GM12892 (cell line): ENCODE data around the gene GPT2.

Experiments used
- POLR2A ChIP-seq: IDR thresholded peaks from 2 replicates; pipeline ENCODE4 v1.6.1; 2011; ENCODE audit warnings: low read depth, low read length, control low read depth
- POLR2AphosphoS5 ChIP-seq: IDR thresholded peaks from 2 replicates; pipeline ENCODE4 v1.6.1; 2011; ENCODE audit warnings: low read depth, low read length, control low read depth

DNA sequence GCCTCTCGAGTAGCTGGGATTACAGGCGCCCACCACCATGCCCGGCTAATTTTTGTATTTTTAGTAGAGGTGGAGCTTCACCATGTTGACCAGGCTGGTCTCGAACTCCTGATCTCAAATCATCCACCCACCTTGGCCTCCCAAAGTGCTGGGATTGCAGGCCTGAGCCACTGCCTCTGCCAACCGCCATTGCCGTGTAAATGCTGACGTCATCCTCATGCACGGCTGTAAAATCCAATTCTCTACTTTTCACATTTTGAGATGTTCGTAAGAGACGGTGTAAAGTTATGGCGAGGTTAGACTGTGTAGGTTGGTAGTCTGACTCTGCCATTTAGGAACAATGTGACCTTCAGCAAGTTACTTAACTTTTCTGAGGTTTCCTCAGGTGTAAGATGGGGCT, 91.0 kb downstream of the GPT2 start:
- TF ChIP-seq POLR2AphosphoS5 (no peak), POLR2A (no peak)
